Neural cell (in vitro differentiated cells): ENCODE results near the gene KRT73. TPM values are rescaled to one million over a fixed set of nuclear protein-coding genes. Genes with fewer than 3 reads are reported as not detected.

ENCODE experiments used
- H2AFZ ChIP-seq: fragments of 200-600, 300-800 bp; sonication (generic), shearing (Covaris generic); 2 replicates; pipeline ENCODE4 v1.6.0; 2014; ENCODE audit warnings: low read depth, mild to moderate bottlenecking, antibody characterized with exemption, low read length, moderate library complexity
- H3F3A ChIP-seq: fragments of 200-600 bp; shearing (Covaris generic); 2 replicates; pipeline ENCODE4 v1.6.1; 2016; ENCODE audit warnings: mild to moderate bottlenecking, moderate library complexity, mixed read lengths, antibody characterized with exemption, low read length; ENCODE audit not compliant: insufficient read depth, poor library complexity, severe bottlenecking
- H3K27ac ChIP-seq: fragments of 200-600, 300-800 bp; sonication (generic), shearing (Covaris generic); 2 replicates; pipeline ENCODE4 v1.5.1; 2014; ENCODE audit warnings: mild to moderate bottlenecking, low read length, moderate library complexity
- H3K27me3 ChIP-seq: fragments of 300-800, 200-600 bp; sonication (generic), shearing (Covaris generic); 2 replicates; pipeline ENCODE4 v1.6.0; 2014; ENCODE audit warnings: mild to moderate bottlenecking, low read depth, low read length, moderate library complexity; ENCODE audit not compliant: insufficient read depth
- H3K36me3 ChIP-seq: fragments of 300-800, 200-600 bp; sonication (generic), shearing (Covaris generic); 2 replicates; pipeline ENCODE4 v1.5.1; 2014; ENCODE audit warnings: mild to moderate bottlenecking, antibody characterized with exemption, low read length, moderate library complexity; ENCODE audit not compliant: insufficient read depth
- H3K4me2 ChIP-seq: fragments of 300-800, 200-600 bp; sonication (generic), shearing (Covaris generic); 2 replicates; pipeline ENCODE4 v1.6.0; 2014; ENCODE audit warnings: mild to moderate bottlenecking, low read length
- H3K4me3 ChIP-seq: fragments of 300-800, 200-600 bp; sonication (generic), shearing (Covaris generic); 2 replicates; pipeline ENCODE4 v1.5.1; 2014; ENCODE audit warnings: mild to moderate bottlenecking, low read length, moderate library complexity
- H3K79me2 ChIP-seq: fragments of 200-600 bp; shearing (Covaris generic); replicated peaks from 2 replicates; pipeline ENCODE4 v1.6.0; 2014; ENCODE audit warnings: mild to moderate bottlenecking, low read length, moderate library complexity; ENCODE audit not compliant: insufficient read depth
- H3K9ac ChIP-seq: fragments of 300-800, 200-600 bp; sonication (generic), shearing (Covaris generic); 2 replicates; pipeline ENCODE4 v1.6.1; 2016; ENCODE audit warnings: mild to moderate bottlenecking, low read length, mixed read lengths
- H3K9me2 ChIP-seq: fragments of 200-600 bp; shearing (Covaris generic); 2 replicates; pipeline ENCODE4 v1.6.1; 2016; ENCODE audit warnings: mild to moderate bottlenecking, low read length, mixed read lengths; ENCODE audit not compliant: insufficient read depth
- H3K9me3 ChIP-seq: fragments of 200-600, 300-800 bp; sonication (generic), shearing (Covaris generic); 2 replicates; pipeline ENCODE4 v1.6.1; 2016; ENCODE audit warnings: mild to moderate bottlenecking, mixed run types, low read length, moderate library complexity, mixed read lengths
- H4K20me1 ChIP-seq: fragments of 200-600 bp; shearing (Covaris generic); 2 replicates; pipeline ENCODE4 v1.6.1; 2016; ENCODE audit warnings: mild to moderate bottlenecking, mixed run types; ENCODE audit not compliant: insufficient read depth
- EP300 ChIP-seq: fragments of 450-650 bp; conservative IDR thresholded peaks from 2 replicates; pipeline ENCODE4 v1.6.1; 2014; ENCODE audit warnings: antibody characterized with exemption, mild to moderate bottlenecking, moderate library complexity; ENCODE audit not compliant: poor library complexity, severe bottlenecking
- EZH2 ChIP-seq: fragments of 200-600, 300-800 bp; shearing (Covaris generic), sonication (generic); IDR thresholded peaks from 2 replicates; pipeline ENCODE4 v1.6.1; 2014; ENCODE audit warnings: antibody characterized with exemption, low read length, borderline replicate concordance, mild to moderate bottlenecking; ENCODE audit not compliant: insufficient read depth, poor library complexity, severe bottlenecking
- MXI1 ChIP-seq: fragments of 450-650 bp; conservative IDR thresholded peaks from 2 replicates; pipeline ENCODE4 v1.6.1; 2014; ENCODE audit warnings: antibody characterized with exemption, mild to moderate bottlenecking; ENCODE audit not compliant: poor library complexity, severe bottlenecking
- POLR2AphosphoS5 ChIP-seq: IDR thresholded peaks from 2 replicates; pipeline ENCODE4 v1.6.1; 2012
- RAD21 ChIP-seq: fragments of 450-650 bp; conservative IDR thresholded peaks from 2 replicates; pipeline ENCODE4 v1.6.1; 2014; ENCODE audit warnings: antibody characterized with exemption, mild to moderate bottlenecking, moderate library complexity
- REST ChIP-seq: IDR thresholded peaks from 2 replicates; pipeline ENCODE4 v1.6.1; 2012; ENCODE audit warnings: borderline replicate concordance
- SMC3 ChIP-seq: fragments of 450-650 bp; conservative IDR thresholded peaks from 2 replicates; pipeline ENCODE4 v1.6.1; 2014; ENCODE audit warnings: antibody characterized with exemption, mild to moderate bottlenecking, moderate library complexity; ENCODE audit not compliant: poor library complexity
- TAF1 ChIP-seq: IDR thresholded peaks from 2 replicates; pipeline ENCODE4 v1.6.1; 2012; ENCODE audit warnings: low read depth
- polyA minus RNA-seq: library from RNA; depleted of rRNA, polyadenylated mRNA; stranded (reverse); fragments of >200 nt; gene quantifications from 2 replicates; pipeline ENCODE4 v1.2.3, GENCODE V29; 2014
- polyA plus RNA-seq: library from polyadenylated mRNA; depleted of rRNA; stranded (reverse); fragments of >200 nt; gene quantifications from 2 replicates; pipeline ENCODE4 v1.2.3, GENCODE V29; 2014
- TF ChIP-seq, protein P1 (sequence below): fragments of 450-650 bp; IDR thresholded peaks from 2 replicates; pipeline ENCODE4 v1.5.1; 2014; ENCODE audit warnings: antibody characterized with exemption, mild to moderate bottlenecking, moderate library complexity; ENCODE audit not compliant: poor library complexity, severe bottlenecking

KRT73 gene
- polyA plus RNA-seq (not detected in 2 replicates), polyA minus RNA-seq (not detected in 2 replicates)

- H3K4me3 ChIP-seq, result no peak within 1 kb of the TSS
- no peaks in the 10 kb centered on the region for H3K36me3 ChIP-seq
- no peaks in the 10 kb centered on the region for H3K9me2 ChIP-seq
- H3K9me3 ChIP-seq, result no peaks in the 10 kb centered on the region
- H3F3A ChIP-seq, result no peaks in the 10 kb centered on the region
- TF ChIP-seq, protein P1, sequence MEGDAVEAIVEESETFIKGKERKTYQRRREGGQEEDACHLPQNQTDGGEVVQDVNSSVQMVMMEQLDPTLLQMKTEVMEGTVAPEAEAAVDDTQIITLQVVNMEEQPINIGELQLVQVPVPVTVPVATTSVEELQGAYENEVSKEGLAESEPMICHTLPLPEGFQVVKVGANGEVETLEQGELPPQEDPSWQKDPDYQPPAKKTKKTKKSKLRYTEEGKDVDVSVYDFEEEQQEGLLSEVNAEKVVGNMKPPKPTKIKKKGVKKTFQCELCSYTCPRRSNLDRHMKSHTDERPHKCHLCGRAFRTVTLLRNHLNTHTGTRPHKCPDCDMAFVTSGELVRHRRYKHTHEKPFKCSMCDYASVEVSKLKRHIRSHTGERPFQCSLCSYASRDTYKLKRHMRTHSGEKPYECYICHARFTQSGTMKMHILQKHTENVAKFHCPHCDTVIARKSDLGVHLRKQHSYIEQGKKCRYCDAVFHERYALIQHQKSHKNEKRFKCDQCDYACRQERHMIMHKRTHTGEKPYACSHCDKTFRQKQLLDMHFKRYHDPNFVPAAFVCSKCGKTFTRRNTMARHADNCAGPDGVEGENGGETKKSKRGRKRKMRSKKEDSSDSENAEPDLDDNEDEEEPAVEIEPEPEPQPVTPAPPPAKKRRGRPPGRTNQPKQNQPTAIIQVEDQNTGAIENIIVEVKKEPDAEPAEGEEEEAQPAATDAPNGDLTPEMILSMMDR, result no peak
- no peak for TF ChIP-seq EP300
- no peak for TF ChIP-seq REST
- TF ChIP-seq MXI1, result no peak
- TF ChIP-seq RAD21, result no peak
- TF ChIP-seq TAF1, result no peak
- H3K4me2 ChIP-seq, result no peak within 1 kb of the TSS
- H4K20me1 ChIP-seq, result no peaks in the 10 kb centered on the region
- H3K27me3 ChIP-seq, result no peaks in the 10 kb centered on the region
- H3K9ac ChIP-seq, result no peak within 1 kb of the TSS
- H3K79me2 ChIP-seq, result no peaks in the 10 kb centered on the region
- H3K27ac ChIP-seq, result no peak within 1 kb of the TSS
- H2AFZ ChIP-seq, result no peak within 1 kb of the TSS
Measured at GRCh38 chr12:52618216-52618615, at the start of gene KRT73. KRT73 (minus strand) TSS chr12:52618559; CDS start chr12:52618524, 35 bp downstream.

DNA sequence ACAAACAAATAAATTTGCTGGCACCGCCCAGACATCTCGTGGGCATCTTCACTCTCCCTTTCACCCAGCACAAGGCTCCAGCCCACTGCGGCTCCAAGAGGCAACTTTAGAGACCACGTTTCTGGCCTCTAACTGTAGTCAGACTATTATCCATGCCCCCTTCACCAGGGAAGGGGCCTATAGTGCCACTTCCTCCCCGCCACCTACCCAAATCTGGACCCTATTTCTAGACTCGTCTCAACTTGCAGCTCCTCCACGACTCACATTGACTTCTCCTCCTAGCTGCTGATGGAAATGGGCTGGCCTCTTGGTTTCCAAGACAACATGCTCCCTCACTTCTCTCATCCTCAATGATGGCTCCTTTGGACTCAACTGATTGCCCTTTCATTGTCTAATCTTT is 49.6 kb upstream of the KRT73 start:
- Histone ChIP-seq H2AFZ (no peak overlapping the region), H3K4me3 (no peak overlapping the region), H3K36me3 (no peaks in the 10 kb centered on the region), H4K20me1 (no peaks in the 10 kb centered on the region), H3K9me3 (no peaks in the 10 kb centered on the region), H3K4me2 (no peak overlapping the region), H3K9me2 (no peaks in the 10 kb centered on the region), H3F3A (no peaks in the 10 kb centered on the region), H3K27ac (no peak overlapping the region), H3K9ac (no peak overlapping the region), H3K79me2 (no peaks in the 10 kb centered on the region), H3K27me3 (no peaks in the 10 kb centered on the region)
- TF ChIP-seq POLR2AphosphoS5 (no peak), TAF1 (no peak), REST (no peak), MXI1 (no peak), SMC3 (no peak), EP300 (no peak), EZH2 (no peak), RAD21 (no peak)
- TF ChIP-seq, protein P1, result no peak
